Activated T-helper 1 cell treated with anti-CD3 and anti-CD28 coated beads, Interleukin-2, amount 50 U/mL, for 16 hours (primary cell): ENCODE data around the gene VMAC.
"Not testable (repeated sequence)": the region's sequence is repeated elsewhere in the genome, so short reads cannot be mapped to it uniquely, and the experiment has no call there.

ENCODE experiments used
- DNase-seq, 2 donors: peaks; one replicate each; pipeline ENCODE4 v3.0.0-alpha.2; 2020; ENCODE audit warnings: low read depth in 1 of 2, low spot score in 1 of 2

VMAC gene

GRCh38 chr19:5904352-5905113, at the start of gene VMAC:
Gene VMAC, plus strand, starts transcription at chr19:5904872. Its CDS starts 19 bp downstream, at chr19:5904891.
- peak; percentile 99 to 100 for DNase-seq

GRCh38 chr19:5855151-5855550, 49.5 kb upstream of the VMAC start:
- not testable (repeated sequence) for DNase-seq

- DNase-seq, result no peak
Observed at GRCh38 chr19:5857203-5858081, 47.2 kb upstream of the VMAC start.

- DNase-seq, result no peak
Observed at GRCh38 chr19:5863030-5863665, 41.5 kb upstream of the VMAC start.

- no peak for DNase-seq
Observed at GRCh38 chr19:5864013-5864720, 40.5 kb upstream of the VMAC start.

- DNase-seq, result no peak
Observed at GRCh38 chr19:5864725-5865486, 39.8 kb upstream of the VMAC start.

- no peak for DNase-seq
Observed at GRCh38 chr19:5865772-5866171, 38.9 kb upstream of the VMAC start.

GRCh38 chr19:5867201-5868136, 37.2 kb upstream of the VMAC start:
- DNase-seq, result no peak

- DNase-seq, result no peak
Observed at GRCh38 chr19:5870986-5871394, 33.7 kb upstream of the VMAC start.

GRCh38 chr19:5873617-5874199, 31.0 kb upstream of the VMAC start:
- DNase-seq, result no peak

- not testable (repeated sequence) for DNase-seq
Observed at GRCh38 chr19:5874496-5874895, 30.2 kb upstream of the VMAC start.

- no peak for DNase-seq
Observed at GRCh38 chr19:5877427-5877826, 27.2 kb upstream of the VMAC start.

GRCh38 chr19:5877882-5878281, 26.8 kb upstream of the VMAC start:
- no peak for DNase-seq

- no peak for DNase-seq
Observed at GRCh38 chr19:5880196-5880595, 24.5 kb upstream of the VMAC start.

- DNase-seq, result no peak
Observed at GRCh38 chr19:5880604-5881078, 24.0 kb upstream of the VMAC start.

GRCh38 chr19:5881543-5882299, 23.0 kb upstream of the VMAC start:
- no peak for DNase-seq

GRCh38 chr19:5882421-5882968, 22.2 kb upstream of the VMAC start:
- DNase-seq, result no peak
